Measurements from ENCODE around the gene ATAD3A.
"Not testable (repeated sequence)": the region's sequence is repeated elsewhere in the genome, so short reads cannot be mapped to it uniquely, and the experiment has no call there.

Gene ATAD3A

DNA sequence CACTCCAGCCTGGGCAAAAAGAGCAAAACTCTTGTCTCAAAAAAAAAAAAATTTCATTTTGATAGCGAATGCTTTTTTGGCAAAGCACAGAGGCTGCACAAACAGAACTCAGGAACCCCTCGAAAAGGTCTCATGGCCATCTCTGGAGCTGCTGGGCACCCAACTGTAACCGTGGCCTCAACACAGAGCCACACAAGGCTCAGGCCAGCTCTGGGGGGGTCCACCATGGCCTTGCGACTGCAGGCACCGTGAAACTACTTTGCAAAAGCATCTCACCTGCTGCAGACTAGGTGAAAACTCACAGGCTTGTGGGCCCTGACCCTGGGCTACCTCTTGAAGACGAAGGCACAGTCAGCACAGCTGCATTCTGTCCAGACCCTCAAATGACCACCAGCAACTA, 44.5 kb downstream of the ATAD3A start:
- DNase-seq (ENCODE audit: low read depth): no peak

- not testable (repeated sequence) for DNase-seq (ENCODE audit: low read depth)
Measured at GRCh38 chr1:1556961-1557360, 45.0 kb downstream of the ATAD3A start.

- DNase-seq (ENCODE audit: low read depth): not testable (repeated sequence)
Measured at GRCh38 chr1:1557688-1558087, 45.7 kb downstream of the ATAD3A start.

- no peak for DNase-seq (ENCODE audit: low read depth)
Measured at GRCh38 chr1:1558591-1558990, 46.6 kb downstream of the ATAD3A start.

DNA sequence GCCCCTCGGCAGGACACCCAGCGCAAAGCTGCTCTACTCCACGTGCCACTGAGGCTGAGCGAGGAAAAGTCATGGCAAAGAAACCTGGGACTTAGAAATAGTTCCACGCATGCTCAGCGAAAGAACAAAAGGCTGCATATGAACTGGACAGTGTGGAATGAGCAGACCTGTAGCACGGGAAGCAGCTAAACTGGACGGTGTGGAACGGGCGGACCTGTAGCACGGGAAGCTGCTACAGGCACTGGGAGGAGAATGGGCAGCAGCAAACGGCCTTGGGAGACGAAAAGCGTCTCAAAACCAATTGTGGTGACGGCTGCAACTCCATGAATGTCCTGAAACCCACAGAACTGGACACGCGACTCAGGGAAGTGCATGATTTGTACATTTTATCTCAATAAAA, 47.1 kb downstream of the ATAD3A start:
- no peak for DNase-seq (ENCODE audit: low read depth)

DNA sequence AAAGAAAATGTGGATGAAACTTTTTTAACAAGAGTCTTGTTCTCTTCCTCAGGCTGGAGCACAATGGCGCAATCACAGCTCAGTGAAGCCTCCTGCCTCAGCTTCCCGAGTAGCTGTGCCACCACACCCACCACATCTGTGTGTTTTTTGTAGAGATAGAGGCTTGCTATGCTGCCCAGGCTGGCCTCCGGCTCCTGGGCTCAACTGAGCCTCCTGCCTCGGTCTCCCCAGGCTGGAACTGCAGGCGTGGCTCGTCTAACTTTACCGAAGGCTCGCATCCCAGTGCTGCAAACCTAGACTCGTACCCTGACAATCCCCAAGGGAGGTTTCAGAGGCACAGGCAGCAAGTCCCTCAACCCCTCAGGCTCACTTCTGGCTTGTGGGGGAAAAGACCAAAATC, 48.2 kb downstream of the ATAD3A start:
- DNase-seq (ENCODE audit: low read depth): no peak

DNA sequence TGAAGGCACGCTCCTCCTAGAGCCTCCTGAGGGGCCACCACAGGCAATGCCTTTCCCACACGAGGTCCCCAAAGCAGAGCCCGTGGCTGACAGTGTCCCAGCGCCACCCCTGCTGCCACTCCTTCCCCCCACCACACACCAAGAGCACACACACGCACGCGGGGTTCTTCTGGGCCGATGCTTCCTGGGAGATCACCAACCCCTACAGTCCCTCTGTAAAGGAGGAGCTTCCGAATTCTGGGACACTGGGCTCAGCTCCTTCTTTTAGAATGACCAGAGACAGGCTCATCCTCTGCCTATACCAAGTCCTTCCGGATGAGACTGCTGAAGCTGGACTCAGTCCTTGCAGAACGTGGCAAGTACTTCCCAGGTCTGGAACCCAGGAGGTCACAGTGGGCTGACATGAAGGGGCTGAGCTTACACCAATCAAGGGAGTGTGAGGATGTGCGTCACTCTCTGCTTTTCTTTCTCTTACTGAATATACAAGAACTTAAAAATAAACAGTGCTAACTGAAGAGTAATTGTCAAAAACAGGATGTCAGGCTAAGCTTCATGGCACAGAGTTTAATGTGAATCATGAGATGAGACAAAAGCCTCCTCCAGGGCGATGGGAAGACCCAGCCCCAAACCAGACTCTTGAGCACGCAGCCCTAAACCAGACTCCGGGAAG, 50.0 kb downstream of the ATAD3A start:
- no peak for DNase-seq (ENCODE audit: low read depth)

GRCh38 chr1:1562556-1563195, 50.7 kb downstream of the ATAD3A start:
- no peak for DNase-seq (ENCODE audit: low read depth)

GRCh38 chr1:1563688-1564087, 51.7 kb downstream of the ATAD3A start:
- DNase-seq (ENCODE audit: low read depth): no peak

DNA sequence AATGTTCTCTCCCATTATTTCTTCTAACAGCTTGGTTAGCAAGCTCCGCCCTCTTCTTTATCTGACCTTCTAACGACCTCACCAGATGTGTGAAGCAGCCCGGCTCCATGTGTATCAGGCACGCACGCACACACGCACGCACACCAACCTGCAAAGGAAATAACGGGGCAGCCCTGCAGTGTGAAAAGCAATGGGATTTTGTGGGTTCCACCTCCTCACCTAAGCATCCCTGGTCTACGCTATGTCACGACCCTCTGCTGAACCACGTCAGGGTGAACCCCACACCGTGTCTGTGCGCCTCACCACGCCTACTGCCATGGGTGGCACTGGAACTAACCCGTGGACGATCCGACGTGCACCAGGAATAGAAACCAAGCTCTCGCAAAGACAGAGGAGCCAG, 52.3 kb downstream of the ATAD3A start:
- DNase-seq (ENCODE audit: low read depth): no peak

- DNase-seq (ENCODE audit: low read depth): no peak
Measured at GRCh38 chr1:1565340-1565739, 53.4 kb downstream of the ATAD3A start.

DNA sequence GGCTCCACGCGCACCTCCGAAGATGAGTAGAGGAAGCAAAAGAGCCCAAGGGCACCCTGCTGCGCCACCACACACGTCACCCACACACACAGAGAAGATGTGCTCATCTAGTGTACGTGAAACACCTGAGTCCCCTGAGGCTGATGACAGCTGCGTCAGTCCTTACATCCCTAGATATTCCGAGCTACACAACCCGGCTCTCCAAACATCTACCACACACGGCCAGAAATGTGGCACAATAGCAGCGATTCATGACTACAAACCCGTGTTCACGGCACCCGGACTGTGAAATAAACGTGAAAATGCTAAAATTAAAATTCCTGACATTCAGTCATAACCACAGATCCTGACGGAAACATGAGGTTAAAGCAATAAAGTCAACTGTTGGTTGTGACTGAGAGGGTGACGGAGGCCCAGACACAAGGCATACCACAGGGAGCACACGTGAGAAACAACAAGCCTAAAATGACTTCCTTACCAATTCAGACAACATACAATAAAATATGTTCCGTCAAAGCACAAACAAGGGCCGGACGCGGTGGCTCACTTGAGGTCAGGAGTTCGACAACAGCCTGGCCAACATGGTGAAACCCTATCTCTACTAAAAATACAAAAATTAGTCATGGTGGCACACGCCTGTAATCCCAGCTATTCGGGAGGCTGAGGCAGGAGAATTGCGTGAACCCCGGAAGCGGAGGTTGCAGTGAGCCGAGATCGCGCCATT, 55.4 kb downstream of the ATAD3A start:
- no peak for DNase-seq (ENCODE audit: low read depth)

DNA sequence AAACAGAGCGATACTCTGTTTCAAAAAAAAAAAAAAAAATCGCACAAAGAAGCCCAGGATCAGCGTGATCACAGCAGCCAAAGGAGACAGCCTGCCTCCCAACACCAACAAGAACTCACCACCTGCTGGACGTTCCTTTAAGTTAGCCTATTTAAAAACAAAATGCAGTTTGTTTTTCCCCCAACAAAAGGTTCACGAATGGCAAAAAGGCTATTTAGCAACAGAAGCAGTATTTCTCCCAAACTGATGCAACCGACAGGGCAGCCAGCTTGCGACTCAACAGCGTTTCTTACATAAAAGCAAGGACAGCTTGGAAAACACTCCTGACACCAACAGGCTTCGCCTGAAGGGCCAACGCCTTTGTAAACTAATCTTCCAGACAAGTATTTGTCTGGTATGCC, 55.9 kb downstream of the ATAD3A start:
- no peak for DNase-seq (ENCODE audit: low read depth)

DNA sequence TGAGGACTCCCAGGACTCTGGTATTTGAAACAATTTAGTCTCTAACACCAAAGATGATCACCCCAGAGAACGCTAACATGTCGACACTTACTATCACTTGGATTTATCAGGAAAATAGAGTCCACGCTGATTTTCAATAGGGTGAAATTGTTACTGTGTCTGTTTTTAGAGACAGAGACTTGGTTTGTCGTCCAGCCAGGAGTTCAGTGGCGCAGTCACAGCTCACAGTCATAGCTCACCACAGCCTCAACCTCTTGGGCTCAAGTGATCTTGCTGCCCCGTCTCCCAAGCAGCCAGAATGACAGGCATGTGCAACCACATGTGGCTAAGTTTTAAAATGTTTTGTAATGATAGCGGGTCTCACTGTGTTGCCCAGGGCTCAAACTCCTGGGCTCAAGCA, 57.4 kb downstream of the ATAD3A start:
- DNase-seq (ENCODE audit: low read depth): no peak

DNA sequence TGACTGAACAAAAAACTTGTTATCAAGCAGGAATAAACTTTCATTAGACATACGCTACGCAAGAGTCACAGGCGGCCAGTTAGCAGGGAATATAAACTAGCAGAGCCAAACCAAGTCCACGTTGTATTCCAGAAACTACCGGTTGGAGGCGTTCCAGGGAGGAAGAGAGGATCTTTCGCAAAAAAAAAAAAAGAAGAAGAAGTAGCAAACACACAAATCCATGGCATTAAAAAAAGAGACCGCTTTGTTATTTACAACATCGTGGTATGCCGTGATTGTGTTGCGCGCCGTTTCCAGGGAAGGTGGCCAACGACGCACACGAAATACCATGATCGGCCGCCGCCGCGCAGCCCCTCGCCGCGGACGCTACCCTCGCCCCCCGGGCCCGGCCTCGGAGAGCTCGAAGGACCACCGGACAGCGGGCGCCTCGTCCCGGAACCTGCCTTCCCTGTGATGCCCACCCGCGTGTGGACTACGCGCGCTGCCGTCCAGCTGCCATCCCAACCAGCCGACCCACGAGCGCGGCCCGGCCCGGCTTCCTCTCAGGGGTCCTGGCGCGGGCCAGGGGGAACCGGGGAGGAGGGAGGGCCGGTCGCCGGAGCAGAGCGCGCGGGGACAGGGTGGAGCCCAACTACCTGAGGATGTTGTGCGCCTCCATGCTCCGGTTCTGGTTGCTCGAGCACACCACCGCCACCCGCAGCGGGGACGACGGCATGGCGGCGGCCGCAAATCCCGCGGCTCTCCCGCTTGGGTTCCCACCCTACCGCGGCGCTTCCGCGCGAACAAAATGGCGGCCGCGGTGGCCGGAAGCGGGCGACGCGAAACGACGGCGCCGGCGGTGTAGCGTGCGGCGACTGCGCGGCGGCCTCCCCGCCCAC, 62.1 kb downstream of the ATAD3A start:
- no peak for DNase-seq (ENCODE audit: low read depth)

GRCh38 chr1:1574721-1575537, 63.0 kb downstream of the ATAD3A start, which contains the start of gene SSU72:
Gene SSU72 (minus strand): TSS chr1:1574863. CDS start chr1:1574557, 306 bp downstream.
- peak; percentile 56 for DNase-seq (ENCODE audit: low read depth)

GRCh38 chr1:1577367-1578011, 65.5 kb downstream of the ATAD3A start:
- DNase-seq (ENCODE audit: low read depth): no peak

GRCh38 chr1:1578371-1578940, 66.5 kb downstream of the ATAD3A start:
- no peak for DNase-seq (ENCODE audit: low read depth)

DNA sequence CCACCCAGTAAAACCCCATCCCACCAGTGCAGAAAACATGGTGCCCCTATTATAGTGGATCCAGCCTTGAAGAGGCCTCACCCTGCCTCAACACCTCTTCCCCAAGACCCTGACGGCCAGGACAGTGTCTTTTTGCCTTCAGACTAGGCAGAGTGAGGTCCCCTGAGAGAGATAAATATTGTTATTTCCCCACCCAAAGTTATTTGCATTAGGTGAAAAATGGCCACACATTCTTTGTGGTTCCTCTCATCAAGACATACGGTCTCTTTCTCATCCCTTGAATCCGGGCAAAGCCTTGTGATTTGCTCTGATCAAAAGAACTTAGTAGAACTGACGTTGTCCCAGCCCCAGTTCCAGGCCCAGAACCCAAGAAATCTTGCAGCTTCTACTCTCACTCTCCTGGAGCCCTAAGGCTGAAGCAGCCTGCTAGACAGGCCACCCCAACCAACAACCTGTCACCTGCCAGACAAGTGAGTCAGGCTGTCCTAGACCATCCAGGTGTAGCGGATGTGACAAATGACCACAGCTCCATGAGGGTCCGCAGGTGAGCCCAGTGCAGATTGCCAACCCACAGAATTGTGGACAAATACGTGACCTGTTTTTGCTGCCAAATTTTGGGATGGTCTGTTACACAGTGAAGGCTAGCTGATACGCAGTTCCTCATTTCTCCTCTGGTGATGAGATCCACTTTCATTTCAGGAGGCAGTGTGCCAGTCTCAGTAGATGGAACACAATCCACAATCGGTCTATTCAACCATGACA, 70.8 kb downstream of the ATAD3A start:
- DNase-seq (ENCODE audit: low read depth): no peak

Data from HS-5 (cell line).